Liver (tissue), 3 donors: ENCODE measurements around the gene B2M.

Experiments
- CTCF ChIP-seq: fragments of 150-350 bp; IDR thresholded peaks from 2 replicates; pipeline ENCODE4 v1.5.1; 2017; ENCODE audit warnings: improper control_type of control experiment, low read depth, low read length; ENCODE audit not compliant: missing input control
- HNF4G ChIP-seq: IDR thresholded peaks from 2 replicates; pipeline ENCODE4 v1.6.1; 2016; ENCODE audit warnings: antibody characterized with exemption
- YY1 ChIP-seq: IDR thresholded peaks from 2 replicates; pipeline ENCODE4 v1.6.1; 2016; ENCODE audit warnings: antibody characterized with exemption, mild to moderate bottlenecking
- donor health status: healthy.
- donor health status: healthy.

DNA sequence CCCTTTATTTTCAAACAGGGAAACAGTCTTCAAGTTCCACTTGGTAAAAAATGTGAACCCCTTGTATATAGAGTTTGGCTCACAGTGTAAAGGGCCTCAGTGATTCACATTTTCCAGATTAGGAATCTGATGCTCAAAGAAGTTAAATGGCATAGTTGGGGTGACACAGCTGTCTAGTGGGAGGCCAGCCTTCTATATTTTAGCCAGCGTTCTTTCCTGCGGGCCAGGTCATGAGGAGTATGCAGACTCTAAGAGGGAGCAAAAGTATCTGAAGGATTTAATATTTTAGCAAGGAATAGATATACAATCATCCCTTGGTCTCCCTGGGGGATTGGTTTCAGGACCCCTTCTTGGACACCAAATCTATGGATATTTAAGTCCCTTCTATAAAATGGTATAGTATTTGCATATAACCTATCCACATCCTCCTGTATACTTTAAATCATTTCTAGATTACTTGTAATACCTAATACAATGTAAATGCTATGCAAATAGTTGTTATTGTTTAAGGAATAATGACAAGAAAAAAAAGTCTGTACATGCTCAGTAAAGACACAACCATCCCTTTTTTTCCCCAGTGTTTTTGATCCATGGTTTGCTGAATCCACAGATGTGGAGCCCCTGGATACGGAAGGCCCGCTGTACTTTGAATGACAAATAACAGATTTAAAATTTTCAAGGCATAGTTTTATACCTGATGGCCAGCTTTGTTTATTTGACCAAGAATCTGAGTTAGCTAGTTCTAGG, 7.0 kb downstream of the B2M start:
- TF ChIP-seq CTCF (no peak), YY1 (no peak), HNF4G (no peak)
